HG02763 (cell line): ENCODE measurements around the gene GRAPL.
"Not testable (repeated sequence)": the region's sequence is repeated elsewhere in the genome, so short reads cannot be mapped to it uniquely, and the experiment has no call there.

Experiments
- ATAC-seq: cut with Tn5 transposase; IDR thresholded peaks from one replicate; pipeline ENCODE4 v1.9.1; 2021; ENCODE audit warnings: mild to moderate bottlenecking, moderate library complexity; ENCODE audit not compliant: unreplicated experiment

Gene GRAPL

DNA sequence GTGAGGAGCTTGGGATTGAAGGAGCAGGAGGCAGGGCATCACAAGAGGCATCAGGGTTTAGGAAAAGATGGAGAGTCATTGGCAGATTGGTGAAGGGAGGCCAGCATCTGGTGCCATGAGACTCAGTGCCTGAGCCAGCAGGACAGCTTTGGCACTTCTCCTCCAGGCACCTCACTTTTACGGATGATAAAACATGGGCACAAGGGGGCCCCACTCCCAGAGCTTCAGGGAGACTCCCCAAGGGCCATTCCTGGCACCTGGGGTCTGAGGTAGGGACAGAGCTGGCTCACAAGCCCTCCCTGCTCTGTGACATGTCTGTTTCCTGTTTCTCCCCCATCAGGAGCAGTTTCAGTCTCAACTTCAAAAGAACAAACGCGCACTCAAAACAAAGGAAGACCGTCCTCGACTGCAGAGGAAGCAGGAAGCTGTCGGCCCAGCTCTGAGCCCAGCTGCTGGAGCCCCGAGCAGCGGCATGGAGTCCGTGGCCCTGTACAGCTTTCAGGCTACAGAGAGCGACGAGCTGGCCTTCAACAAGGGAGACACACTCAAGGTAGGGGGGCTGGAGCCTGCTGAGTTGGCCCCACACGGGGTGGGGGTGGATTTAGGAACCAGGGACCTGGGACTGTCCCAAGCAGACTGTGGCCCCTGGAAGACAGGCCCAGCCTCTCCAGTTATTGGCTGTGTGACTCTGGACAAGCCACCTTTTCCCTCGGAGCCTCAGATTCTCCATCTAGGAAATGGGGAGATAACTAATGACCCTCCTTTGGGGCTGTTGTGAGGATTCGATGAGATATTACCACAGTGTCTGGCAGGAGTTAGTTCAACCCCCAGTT is at the start of gene GRAPL:
Gene GRAPL, plus strand, starts transcription at position 442 of the 833 bp plus-strand sequence. Its CDS starts 31 bp downstream, at position 473.
- ATAC-seq = not testable (repeated sequence)

DNA sequence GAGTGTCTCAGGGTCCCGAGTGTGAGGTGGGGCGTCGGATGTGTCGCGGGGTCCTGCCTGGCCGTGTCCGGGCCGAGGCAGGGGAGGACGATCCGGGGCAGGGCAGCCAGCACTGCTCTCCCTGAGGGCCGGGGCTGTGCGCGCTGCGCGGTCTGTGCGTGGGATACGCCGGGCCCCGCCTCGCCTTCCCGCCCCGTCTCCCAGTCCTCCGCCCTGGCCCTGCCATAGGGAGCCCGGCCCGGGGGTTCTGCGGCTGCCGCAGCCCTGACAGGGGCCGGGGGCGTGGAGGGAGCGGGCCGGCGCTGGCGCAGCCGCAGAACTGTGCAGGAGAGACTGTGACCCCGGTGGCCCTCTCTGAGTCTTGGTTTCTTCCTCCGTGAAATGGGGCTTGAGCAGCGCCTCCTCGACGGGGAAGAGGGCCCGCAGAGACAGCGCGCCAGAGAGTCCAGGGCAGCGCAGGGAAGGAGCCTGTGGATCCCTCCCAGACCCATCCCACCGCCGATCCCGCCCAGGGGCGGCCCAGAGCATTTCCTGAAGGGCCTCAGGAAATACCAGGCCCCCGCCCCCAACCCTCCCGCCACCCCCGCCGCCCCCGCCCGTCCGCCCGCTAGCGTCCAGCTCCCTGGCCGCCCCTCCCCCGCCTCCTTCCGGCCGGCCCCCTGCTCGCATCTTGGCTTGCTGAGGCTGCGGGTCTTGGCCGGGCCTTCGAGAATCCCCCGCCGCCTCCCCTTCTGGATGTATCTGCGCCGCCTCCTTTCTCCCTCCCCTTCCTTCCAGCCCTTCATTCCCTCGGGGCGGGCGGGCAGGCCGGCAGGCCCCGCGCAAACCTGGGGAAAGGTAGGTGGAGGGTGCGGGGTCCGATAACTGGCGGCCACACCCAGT is 38.3 kb upstream of the GRAPL start:
- not testable (repeated sequence) for ATAC-seq

DNA sequence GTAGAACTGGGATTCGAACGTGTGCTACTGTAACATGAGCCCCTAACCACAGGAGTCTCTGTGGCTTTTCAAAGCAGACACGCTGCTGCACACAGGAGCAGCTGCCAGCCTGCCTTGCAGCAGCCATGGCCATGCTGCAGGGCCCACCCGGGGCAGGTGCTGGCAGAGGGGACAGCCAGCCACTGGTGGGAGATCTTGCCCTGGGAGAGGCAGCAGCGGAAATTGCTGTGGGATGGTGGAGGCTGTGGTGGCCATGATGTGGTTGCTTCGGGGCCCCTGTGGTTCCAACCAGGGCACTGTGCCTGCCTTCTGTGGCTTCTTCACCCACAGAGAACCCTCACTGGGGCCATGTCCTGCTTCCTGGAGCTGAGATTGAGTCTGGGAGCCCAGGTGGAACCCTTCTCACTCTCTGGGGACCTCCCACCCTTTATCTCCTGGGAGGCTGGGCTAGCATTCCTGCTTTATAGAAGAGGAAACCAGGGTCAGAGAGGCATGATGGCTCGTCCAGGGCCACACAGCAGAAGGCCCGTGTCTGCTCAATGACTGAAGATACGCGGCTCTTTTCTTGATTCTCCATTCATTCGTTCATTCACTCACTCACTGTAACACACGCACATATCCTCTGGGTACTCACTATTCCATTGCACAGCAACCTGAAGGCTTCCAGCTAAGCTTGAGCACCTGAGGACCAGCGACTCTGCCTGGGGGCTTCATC is 37.2 kb upstream of the GRAPL start:
- not testable (repeated sequence) for ATAC-seq

DNA sequence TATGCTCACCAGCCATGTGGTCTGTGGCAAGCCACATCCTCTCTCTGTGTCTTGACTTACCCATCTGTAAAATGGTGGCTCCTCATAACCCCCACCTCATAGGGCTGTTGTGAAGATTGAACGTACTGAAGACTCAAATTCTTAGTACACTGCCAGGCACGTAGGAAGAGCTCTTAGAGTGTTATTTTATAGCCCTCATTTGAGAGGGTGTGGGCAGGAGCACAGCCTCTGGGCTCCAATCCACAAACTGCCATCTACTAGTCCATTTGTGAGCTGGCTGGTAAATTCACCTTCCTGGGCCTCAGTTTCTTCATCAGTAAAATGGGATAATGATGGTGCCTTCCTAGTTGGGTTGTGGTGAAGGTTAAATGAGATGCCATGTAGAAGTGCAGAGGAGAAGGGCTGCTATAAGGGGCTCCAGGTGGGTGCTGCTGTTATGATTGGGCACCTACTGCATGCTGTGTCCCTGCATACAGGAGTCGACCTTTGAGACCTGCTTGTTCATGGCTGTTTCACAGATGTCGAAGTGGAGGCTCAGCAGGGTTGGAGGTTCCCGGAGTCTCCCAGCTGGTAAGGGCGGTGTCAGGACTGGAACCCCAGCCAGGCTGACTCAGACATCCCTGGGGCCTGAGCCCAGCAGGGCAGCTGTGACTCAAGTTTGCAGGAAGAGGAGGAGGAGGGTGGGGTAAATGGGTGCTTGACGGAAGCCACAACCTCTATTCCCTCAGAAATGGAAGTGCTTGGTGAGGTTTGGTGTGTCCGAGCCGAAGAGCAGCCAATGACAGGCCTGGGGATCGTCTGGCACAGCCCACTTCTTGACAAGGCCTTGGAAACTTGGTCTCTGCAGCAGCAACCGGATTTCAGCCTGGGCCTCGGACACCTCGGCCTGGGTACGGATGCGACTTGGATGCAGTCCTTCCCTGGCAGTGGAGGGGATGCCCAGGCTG is 34.4 kb upstream of the GRAPL start:
- ATAC-seq = not testable (repeated sequence)

DNA sequence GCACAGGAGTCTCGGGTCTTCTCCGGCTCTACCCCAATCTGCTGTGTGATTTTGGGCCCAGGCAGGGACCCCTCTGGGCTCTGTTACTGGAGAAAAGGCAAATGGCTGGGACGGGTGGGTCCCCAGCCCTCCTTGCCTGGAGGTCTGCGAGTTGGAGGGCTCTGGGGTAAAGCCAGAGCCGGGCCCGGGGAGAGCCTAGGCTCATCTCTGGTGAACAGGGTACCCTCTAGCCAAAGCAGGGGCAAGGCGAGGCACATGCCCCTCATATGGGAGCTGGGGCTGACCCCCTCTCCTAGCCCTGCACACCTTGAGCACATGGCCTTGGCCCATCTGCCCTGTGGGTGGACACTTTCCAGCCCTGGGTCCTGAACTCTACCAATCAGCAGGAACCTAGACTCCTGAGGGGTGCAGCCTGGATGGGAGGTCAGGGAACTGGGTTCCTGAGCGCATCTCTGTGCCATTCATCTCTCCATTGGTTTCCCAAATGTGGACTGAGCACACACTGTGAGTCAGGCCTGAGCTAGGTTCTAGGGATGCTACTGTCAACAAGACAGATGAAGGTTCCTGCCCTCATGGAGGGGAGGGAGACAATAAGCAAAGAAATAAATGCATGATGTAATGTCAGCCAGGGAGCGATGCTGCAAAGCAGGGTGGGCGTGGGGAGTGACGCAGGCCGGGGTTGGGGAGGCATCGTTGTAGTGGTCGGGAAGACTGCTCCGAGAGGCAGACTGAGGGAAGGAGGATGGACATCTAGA is 33.5 kb upstream of the GRAPL start:
- ATAC-seq = not testable (repeated sequence)

DNA sequence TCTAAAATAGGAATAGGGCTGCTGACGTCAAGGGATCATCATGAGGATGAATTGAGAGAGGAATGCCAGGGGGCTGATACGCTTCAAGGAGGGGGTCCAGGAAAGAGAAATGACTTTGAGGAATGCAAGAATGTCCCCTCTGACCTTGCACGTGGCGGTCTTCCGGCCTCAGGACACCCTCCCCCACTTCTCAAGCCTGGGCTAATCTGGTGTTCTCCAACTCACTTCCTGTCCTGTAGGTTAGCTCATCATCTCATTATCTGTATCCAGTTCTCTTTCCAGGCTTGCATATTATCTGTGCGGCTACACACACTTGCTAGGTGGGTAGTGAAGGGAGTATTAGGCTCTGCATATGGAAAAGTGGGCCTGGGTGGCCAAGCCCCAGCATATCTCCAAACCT is 18.9 kb upstream of the GRAPL start:
- ATAC-seq = not testable (repeated sequence)

DNA sequence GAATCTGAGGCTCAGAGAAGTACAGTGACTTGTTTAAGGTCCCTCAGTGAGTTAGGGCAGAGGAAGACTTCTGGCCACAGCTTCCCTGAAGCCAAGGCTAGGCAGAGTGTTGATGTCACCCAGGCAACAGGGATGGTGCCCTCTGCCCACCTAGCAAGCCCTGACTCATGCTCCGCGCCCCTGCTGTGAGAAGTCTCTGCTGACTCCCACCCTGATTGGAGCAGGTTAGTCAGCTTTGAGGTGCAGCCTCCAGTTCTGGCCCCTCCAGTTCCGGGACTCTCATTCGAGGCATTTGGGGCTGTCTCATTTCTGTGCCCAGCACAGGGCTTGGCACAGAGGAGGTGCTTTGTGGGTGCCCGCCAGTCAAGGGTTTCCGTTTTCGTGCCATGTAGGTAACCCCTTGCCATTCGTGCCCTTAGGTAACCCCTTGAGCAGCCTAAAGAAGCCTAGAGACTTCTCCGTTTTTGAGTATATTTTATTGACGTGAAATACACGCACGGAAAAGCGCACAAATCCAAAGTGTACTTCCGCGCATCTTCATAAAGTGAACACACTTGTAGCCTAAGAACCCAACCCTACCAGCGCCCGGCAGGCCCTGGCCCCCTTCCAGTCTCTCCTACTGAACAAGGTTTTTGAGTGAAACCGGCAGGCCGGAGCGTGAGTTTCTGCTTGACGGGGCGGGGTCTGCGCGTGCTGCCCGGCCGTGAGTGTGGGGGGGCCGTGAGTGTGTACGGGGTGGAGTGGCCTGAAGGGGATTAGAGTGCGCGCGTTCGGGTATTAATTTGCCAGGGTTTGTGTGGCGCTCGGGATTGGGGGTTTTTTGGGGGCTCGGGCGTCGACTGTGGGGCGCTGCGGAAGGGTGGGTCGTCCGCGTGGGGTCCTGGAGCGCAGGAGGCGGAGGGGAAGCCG is 16.9 kb upstream of the GRAPL start:
- not testable (repeated sequence) for ATAC-seq

DNA sequence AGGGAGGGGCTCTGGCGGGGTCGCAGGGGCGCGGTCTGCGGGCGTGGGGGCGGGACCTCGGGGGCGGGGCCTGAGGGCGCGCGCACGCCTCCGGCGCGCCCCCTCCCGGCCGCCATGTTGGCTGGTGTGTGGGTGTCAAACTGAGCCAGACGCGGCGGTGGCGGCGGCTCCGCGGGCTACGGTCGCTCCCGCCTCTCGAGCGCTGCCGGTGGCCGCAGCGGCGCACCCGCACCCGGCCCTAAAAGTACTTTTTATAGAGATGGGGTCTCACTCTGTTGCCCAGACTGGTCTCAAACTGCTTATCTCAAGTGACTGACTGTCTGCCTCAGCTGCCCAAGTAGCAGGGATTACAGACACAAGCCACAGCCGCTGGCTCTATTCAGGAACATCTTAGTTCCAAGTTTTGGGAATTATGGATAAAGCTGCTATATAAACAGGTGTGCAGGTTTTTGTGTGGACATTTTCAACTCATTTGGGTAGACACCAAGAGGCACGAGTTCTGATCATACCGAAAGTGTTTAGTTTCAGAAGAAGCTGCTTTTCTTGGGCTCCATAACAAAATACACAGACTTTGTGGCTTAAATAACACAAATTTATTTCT is 16.2 kb upstream of the GRAPL start:
- not testable (repeated sequence) for ATAC-seq

DNA sequence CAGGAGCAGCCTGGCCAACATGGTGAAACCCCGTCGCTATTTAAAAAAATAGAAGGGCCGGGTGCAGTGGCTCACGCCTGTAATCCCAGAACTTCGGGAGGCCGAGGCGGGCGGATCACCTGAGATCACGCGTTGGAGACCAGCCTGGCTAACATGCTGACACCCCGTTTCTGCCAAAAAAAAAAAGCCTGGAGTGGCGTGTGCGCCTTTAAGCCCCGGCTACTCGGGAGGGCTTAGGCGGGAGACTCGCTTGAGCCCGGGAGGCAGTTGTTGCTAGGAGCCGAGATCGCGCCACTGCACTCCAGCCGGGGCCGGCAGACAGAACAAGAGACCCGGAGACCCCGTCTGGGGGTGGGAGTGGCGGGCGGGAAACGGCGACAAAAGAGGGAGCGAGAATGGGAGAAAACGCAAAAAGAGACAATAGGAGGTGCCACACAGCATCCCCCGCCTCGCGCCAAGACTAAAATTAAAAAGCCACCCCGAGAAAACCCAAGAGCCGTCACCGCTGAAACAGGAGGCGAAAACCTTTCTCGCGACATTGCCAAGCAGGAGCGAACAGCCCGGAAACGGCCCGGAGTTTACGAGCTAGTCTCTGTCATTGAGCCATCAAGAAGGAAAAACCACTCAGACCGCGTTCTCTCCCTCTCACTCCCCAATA is 15.5 kb upstream of the GRAPL start:
- not testable (repeated sequence) for ATAC-seq

DNA sequence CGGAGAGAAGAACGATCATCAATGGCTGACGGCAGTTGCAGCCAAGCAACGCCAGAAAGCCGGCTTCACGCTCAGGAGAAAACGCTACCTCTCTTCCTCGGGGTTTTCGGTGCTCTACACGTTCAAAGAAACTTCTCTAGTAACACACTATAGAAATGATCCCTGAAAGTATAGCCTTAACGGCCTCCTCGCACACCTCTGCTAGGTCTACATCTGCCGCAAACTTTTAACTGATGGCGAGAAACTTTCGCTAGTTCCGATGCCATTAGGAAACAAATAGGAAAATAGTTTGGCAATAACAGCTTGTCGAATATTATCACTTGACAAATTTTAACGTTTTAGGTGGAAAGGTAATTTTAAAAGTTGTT is 14.9 kb upstream of the GRAPL start:
- ATAC-seq = not testable (repeated sequence)

DNA sequence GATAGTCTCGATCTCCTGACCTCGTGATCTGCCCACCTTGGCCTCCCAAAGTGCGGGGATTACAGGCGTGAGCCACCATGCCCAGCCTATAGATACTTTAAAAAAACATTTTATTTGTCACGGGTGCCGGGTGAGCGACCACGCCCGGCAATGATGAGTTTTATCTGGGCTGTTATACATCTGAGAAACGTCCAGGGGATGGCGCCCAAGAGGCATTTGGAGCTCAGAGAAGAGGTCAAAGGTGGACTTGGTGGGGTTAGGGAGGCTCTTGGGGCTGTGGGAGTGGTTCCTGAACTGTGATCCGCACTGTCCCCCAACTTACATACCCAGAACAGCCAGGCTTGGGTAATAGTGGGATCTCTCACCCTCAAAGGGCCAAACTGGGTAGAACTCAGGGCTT is 8.7 kb upstream of the GRAPL start:
- ATAC-seq = not testable (repeated sequence)

DNA sequence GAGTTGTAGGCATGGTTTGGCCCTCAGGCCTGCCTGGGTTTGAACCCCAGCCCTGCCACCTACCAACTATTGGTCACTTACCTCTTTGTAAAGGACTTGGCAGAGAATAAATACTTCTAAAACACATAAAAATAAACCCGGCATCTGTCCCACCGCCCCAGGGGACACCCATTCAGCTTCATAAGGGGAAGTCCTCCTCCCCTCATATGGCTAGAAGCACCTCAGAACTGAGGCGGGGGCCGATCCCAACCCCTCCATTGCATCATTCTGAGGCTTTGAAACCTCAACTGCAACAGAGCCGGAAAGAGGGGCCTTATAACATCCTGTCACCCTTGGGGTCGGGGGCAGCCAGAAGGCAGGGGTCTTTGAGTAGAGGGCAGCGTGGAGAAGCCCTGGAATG is 2.1 kb upstream of the GRAPL start:
- ATAC-seq = not testable (repeated sequence)

DNA sequence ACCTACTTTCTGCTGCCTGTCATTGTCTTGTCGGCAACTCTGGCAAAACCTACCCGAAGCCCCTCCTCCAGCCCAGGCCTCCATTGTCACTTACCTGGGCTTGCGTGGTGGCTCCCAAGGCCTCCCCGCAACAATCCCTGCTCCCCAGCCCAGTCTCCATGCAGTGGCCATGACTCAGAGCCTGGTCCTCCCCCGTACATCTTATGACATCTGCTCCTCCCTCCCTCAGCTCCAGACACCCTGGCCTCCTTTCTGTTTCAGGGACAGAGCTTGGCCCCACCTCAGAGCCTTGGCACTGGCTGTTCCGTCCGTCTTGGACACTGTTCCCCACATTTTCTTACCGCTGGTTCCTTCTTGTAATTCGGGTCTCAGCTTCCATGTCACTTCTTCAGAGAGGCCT is 2.1 kb downstream of the GRAPL start:
- not testable (repeated sequence) for ATAC-seq

DNA sequence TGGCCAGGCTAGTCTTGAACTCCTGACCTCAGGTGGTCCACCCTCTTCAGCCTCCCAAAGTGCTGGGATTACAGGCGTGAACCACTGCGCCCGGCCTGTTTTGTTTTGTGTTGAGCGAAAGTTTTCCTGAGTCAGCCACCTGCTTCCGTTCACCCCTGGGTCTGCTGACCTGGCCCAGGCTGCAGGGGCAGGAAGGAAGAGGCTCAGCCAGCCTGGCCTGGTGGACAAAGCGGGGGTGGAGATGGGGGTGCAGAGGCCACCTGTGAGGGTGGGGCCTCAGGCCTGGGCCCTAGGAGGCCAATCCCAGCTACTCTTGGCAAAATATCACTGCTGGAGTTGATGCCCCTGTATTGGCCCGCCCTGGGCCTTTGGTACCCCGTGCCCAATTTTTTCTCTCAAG is 3.7 kb downstream of the GRAPL start:
- not testable (repeated sequence) for ATAC-seq

DNA sequence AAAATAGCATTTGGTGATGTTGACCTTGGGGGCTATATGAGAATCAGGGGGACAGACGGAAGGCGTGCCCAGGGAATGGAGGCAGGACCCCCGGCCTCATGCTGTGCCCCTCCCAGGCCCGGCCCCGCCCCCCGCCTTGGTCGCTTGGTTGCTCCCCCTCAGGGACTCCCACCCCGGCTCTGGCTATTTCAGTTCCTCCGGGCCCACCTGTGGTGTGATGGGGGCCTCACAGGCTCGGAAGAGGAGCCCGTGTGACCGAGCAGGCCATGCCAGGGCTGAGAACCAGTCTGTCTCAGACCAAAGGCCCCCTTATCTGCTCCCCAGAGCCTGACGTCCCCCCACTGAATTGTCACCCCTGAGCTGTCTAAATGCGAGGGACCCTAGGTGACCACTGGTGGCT is 4.4 kb downstream of the GRAPL start:
- ATAC-seq = not testable (repeated sequence)

DNA sequence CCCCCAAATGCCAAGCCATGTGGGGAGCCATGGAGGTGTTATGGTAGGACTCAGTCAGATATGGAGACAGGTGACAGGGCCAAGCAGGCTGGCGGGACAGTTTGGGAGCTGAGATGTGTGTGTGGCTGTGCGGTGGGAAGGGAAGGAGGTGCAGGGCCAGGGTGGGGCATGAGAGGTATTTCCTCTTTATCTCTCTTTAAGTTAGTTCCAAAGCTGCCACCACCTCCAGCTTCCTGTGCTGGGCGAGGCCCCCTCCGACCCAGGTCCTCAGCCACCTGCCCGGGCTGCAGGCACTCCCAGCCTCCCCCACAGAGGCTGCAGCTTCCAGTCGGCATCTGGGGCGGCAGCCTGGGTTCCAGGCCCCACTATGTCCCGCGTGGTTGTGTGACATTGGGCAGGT is 6.4 kb downstream of the GRAPL start:
- ATAC-seq = not testable (repeated sequence)

DNA sequence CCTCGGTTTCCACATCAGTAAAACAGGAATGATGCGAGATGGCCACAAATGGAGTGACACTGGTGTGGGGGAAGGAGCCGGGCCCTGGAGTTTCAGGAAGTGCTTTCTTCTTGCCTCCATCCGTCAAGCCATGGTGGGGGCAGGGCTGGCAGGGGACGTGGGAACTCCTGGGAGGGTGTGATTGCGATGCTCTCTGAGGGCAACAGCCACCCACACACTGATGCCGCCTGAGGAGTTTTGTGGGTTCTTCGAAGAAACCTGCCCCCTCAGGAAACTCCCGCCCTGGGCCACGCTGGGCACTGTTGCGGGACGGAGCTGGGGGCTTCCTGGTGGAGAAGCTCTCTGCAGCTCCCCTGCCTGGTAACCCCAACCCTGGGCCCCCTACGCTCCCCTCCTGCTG is 8.0 kb downstream of the GRAPL start:
- not testable (repeated sequence) for ATAC-seq
